Measurements from ENCODE around the gene NT5DC2. TPM values are rescaled to one million over a fixed set of nuclear protein-coding genes. Genes with fewer than 3 reads are reported as not detected.

NT5DC2 gene
- total RNA-seq, 1 experiment from 2014 or later, result 229 TPM

- Histone ChIP-seq H3K79me2 (ENCODE audit: low read length) (peaks cover 72% of the 10 kb centered on the region), H3K9ac (ENCODE audit: low read length) (peak overlapping the region; percentile 92), H3K9me2 (replicated peaks; ENCODE audit: low read length) (no peaks in the 10 kb centered on the region), H3K4me1 (ENCODE audit: insufficient read depth, low read length) (peaks cover 39% of the 10 kb centered on the region), H3K9me3 (ENCODE audit: low read length) (no peaks in the 10 kb centered on the region), H3K36me3 (ENCODE audit: low read depth, low read length) (peaks cover 18% of the 10 kb centered on the region; the same call in 1 of the 2 replicates), H3F3A (ENCODE audit: low read length, unreplicated experiment) (no peaks in the 10 kb centered on the region), H4K20me1 (ENCODE audit: low read length) (peaks cover 24% of the 10 kb centered on the region), H3K4me2 (ENCODE audit: low read length) (peak overlapping the region; percentile 96), H3K27ac (ENCODE audit: low read length) (peak overlapping the region; percentile 48), H3K4me3 (ENCODE audit: low read length) (peak overlapping the region; percentile 90), H2AFZ (ENCODE audit: low read length) (peak overlapping the region; percentile 78; the same call in 1 of the 2 replicates), H3K27me3 (ENCODE audit: low read length) (no peaks in the 10 kb centered on the region)
- peak; percentile 29 for DNase-seq
- ATAC-seq, result no peak
- no TSS peak for BruUV-seq (replicated peaks)
- intact Hi-C loops (cut with micrococcal nuclease), result loop anchor here (10.0 kb wide), 1 partner anchor 148 kb away; the partner anchor contains the start of genes GNL3 and PBRM1
- ChIA-PET CTCF (interaction anchor here (0.7 kb wide), 1 partner anchor 14 kb away, joined by 4 read pairs; no protein-coding TSS in a partner anchor), POLR2A (ENCODE audit: unreplicated experiment) (no interaction called here)
- TF ChIP-seq EZH2 (IDR thresholded peaks at IDR 0.05; ENCODE audit: low read length, unreplicated experiment), result no peak
- TF ChIP-seq, protein P1, sequence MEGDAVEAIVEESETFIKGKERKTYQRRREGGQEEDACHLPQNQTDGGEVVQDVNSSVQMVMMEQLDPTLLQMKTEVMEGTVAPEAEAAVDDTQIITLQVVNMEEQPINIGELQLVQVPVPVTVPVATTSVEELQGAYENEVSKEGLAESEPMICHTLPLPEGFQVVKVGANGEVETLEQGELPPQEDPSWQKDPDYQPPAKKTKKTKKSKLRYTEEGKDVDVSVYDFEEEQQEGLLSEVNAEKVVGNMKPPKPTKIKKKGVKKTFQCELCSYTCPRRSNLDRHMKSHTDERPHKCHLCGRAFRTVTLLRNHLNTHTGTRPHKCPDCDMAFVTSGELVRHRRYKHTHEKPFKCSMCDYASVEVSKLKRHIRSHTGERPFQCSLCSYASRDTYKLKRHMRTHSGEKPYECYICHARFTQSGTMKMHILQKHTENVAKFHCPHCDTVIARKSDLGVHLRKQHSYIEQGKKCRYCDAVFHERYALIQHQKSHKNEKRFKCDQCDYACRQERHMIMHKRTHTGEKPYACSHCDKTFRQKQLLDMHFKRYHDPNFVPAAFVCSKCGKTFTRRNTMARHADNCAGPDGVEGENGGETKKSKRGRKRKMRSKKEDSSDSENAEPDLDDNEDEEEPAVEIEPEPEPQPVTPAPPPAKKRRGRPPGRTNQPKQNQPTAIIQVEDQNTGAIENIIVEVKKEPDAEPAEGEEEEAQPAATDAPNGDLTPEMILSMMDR (conservative IDR thresholded peaks at IDR 0.05; ENCODE audit: low read depth, low read length), result no peak
- no peak for TF ChIP-seq EZH2phosphoT487 (IDR thresholded peaks at IDR 0.05; ENCODE audit: borderline replicate concordance, low read length)
Measured at GRCh38 chr3:52537165-52537620, 3.5 kb upstream of the NT5DC2 start.

DNA sequence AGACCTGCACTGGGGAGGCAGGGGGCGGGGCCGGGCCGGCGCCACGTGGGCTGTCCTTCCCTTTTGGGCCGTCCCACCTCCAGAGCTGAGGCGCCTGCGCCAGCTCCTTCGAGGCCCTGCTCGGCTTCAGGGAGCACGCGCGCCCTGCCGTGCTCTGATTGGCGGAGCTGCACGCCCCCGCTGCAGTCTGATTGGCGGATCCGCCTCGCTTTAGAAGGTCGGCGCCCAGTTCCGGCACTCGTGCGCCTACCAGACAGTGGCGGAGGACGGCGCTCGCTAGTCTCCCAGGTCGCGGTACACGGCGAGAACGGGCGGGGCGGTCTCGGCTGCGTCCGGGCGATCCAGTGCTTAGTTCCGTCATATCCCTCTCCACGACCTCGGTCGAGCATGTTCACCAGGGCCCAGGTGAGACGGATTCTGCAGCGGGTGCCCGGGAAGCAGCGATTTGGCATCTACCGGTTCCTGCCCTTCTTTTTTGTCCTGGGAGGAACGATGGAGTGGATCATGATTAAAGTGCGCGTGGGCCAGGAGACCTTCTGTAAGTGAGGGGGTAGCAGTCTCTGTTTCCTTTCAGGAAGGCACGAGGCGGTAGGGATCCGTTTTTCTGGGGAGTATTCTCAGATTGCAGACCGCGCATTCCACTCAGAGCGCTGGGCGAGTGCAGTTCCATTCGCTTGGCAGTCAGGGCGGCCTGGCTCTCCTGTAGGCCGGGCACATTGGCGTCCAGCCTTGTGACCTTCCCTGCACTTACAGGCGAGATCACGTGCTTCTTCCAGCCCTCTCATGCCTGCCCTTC, 2.9 kb upstream of the NT5DC2 start, which contains the start of gene UQCC5:
Gene UQCC5 (plus strand): TSS at position 237 of the 796 bp plus-strand sequence. CDS start 151 bp downstream, at position 388.
- peak within 1 kb of the TSS; percentile 48 for H3K27ac ChIP-seq (ENCODE audit: low read length)
- H3K36me3 ChIP-seq (ENCODE audit: low read depth, low read length), result peaks cover 15% of the 10 kb centered on the region; the same call in 1 of the 2 replicates
- no peaks in the 10 kb centered on the region for H3K27me3 ChIP-seq (ENCODE audit: low read length)
- peak; percentile 99 for DNase-seq
- peak within 1 kb of the TSS; percentile 92 for H3K9ac ChIP-seq (ENCODE audit: low read length)
- no peaks in the 10 kb centered on the region for H3K9me3 ChIP-seq (ENCODE audit: low read length)
- ChIA-PET POLR2A (ENCODE audit: unreplicated experiment) (interaction anchor here (0.5 to 0.9 kb wide), 6 partner anchors 31 to 361 kb away, joined by 3 to 5 read pairs (median 4); partner anchors contain the start of gene STIMATE), CTCF (no interaction called here)
- peak within 1 kb of the TSS; percentile 90 for H3K4me3 ChIP-seq (ENCODE audit: low read length)
- peaks cover 73% of the 10 kb centered on the region for H3K79me2 ChIP-seq (ENCODE audit: low read length)
- ATAC-seq, result peak; percentile 82
- H3K4me1 ChIP-seq (ENCODE audit: insufficient read depth, low read length), result peaks cover 46% of the 10 kb centered on the region
- peak within 1 kb of the TSS; percentile 78 for H2AFZ ChIP-seq (ENCODE audit: low read length)
- H4K20me1 ChIP-seq (ENCODE audit: low read length), result peaks cover 28% of the 10 kb centered on the region
- BruUV-seq (replicated peaks), result TSS peak; percentile 65
- intact Hi-C loops (cut with micrococcal nuclease), result loop anchor here (10.0 kb wide), 1 partner anchor 148 kb away; the partner anchor contains the start of genes GNL3 and PBRM1
- TF ChIP-seq EZH2 (IDR thresholded peaks at IDR 0.05; ENCODE audit: low read length, unreplicated experiment), result no peak
- TF ChIP-seq, protein P1 (conservative IDR thresholded peaks at IDR 0.05; ENCODE audit: low read depth, low read length), result no peak
- H3K4me2 ChIP-seq (ENCODE audit: low read length), result peak within 1 kb of the TSS; percentile 96
- no peaks in the 10 kb centered on the region for H3F3A ChIP-seq (ENCODE audit: low read length, unreplicated experiment)
- no peaks in the 10 kb centered on the region for H3K9me2 ChIP-seq (replicated peaks; ENCODE audit: low read length)

Data from PC-3 (cell line).